DMS79 treated with DMSO at 0.1 percent for 48 hours (cell line): Measurements from ENCODE around the gene LYPD4.
A peak's percentile ranks its signal among the peaks of the same experiment; 100 is the strongest.
"Not testable (repeated sequence)": the region's sequence is repeated elsewhere in the genome, so short reads cannot be mapped to it uniquely, and the experiment has no call there.

ENCODE experiments used
- DNase-seq: peaks from one replicate; lab custom pipeline; 2025; lab: John Stamatoyannopoulos, UW

Gene LYPD4

DNA sequence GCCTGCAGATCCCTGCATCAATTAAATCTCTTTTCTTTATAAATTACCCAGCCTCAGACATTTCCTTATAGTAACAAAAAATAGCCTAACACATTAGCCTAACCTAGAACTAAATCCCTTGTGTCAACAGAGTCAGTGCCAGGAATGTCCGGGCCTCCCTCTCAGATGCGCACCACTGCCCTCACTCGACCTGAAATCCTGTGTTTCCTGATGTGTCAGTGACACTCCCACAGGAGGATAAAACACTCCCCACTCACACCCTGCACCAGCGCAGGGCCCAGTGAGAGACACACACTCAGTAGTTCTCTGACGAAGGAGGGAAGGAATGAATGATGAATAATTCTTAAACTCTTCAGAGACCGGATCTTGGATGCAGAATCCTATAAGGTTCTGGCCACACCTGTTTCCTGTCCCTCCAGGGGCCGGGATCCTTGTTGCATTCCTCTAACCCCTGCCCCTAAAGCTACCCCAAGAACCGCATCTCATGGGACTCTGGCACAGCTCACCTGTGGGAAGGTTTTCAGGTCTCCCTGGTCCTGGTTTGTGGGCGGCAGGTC, 45.0 kb downstream of the LYPD4 start:
- peak; percentile 48 for DNase-seq

DNA sequence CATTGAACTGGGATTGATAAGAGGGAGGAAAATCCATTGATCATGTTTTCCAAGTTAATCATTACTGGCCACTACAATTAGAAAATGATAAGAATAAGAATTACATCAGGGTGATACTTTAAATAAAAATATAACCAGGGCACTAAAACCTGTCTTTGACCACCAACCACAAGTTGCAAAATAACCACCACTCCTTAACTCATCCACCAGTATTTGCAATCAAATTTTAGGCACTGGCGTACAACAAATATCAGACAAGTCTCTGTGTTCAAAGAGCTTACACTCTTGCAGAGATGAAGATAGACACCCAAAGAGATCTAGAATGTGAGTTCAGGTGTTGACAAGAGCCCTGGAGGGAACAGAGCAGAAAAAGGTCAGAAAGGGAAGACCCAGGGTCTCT, 47.6 kb downstream of the LYPD4 start:
- DNase-seq, result no peak

DNA sequence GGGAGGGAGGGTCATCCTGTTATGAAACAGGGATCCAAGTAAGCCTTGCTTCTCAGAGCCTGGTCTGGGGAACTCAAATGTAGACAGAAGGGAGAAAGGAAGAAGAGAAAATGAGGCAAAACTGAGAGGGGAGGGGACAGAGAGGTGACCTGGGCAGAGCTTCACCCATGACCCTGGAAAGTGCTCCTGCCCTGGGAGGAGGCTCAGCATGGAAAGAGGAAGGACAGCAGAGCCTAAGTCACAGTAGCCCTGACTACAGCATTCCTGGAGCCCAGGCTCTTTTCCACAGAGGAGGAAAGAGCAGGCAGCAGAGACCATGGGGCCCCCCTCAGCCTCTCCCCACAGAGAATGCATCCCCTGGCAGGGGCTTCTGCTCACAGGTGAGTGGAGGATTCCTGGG, 48.1 kb downstream of the LYPD4 start, which contains the start of gene CEACAM3:
Gene CEACAM3, plus strand, starts transcription at position 226 of the 400 bp plus-strand sequence. Its CDS starts 91 bp downstream, at position 317.
- DNase-seq, result no peak

DNA sequence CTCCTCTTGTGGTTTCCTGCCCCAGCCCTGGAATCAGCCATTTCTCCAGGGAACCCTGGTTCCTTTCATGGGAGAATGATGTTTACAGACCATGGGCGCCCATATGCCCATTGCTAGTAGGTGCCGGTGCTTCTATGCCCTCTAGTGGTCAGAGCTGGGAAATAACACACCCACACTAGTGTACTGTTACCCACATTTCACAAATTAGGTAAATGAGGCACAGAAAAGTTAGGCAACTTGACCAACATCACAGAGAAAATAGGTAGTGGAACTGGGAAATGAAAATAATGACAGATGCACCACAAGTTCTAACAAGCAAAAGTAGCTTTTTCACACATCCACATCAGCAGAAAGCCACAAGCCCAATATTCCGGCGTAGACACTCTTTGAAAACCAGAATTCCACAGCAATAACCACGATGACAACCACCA, 49.4 kb downstream of the LYPD4 start:
- peak; percentile 62 for DNase-seq

DNA sequence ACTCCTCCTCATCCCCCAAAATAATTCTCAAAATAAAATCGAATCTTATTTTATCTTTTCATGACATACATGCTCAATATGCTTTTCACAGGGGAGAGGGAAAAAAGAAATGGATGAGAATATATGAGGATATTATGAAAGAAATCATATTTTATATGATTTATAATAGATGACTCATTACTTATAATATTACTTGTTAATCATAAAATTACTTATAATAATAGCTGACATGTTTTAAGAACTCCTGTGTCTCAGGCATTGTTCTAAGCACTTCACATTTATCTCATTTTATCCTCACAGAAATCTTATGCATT, 51.1 kb downstream of the LYPD4 start:
- no peak for DNase-seq

DNA sequence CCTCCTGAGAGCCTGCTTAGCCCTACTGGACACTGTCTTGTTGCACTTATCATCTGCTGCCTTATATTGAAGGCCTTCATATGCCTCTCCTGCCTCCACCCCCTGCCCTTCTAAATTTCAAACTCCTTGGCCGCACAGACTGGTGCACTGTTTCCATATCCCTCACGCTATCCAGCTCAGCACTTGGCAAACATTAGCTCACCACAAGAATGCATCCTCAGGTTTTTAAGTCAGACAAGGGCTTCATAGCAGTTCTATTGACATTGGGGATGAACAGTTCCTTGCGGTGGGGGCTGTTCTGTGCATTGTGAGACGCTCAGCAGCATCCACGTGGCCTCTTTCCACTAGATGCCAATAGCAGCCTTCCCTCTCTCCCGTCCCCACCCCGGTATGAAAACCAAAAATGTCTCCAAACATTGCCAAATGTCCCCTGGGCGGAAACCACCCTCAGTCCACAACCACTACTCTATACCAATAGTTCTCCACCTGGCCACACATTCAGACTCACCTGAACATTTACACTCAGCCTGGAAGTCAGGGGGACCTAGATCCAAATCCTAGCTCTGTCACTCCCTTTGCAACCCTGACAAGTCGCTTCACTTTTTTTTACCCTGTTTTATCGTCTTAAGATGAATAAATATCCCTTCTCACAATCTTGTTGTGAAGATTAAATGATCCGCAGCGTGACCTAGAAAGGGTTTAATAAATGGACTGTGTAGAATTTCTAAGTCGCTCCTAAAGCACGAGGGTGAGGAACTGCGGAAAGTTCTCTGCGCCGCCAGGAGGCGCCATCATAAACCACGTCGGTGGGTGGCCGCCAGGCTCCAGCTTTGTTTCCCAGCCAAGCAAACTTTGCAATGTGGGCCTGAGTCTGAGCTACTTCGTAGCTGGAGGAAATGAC, 51.7 kb downstream of the LYPD4 start:
- peak; percentile 96 for DNase-seq

DNA sequence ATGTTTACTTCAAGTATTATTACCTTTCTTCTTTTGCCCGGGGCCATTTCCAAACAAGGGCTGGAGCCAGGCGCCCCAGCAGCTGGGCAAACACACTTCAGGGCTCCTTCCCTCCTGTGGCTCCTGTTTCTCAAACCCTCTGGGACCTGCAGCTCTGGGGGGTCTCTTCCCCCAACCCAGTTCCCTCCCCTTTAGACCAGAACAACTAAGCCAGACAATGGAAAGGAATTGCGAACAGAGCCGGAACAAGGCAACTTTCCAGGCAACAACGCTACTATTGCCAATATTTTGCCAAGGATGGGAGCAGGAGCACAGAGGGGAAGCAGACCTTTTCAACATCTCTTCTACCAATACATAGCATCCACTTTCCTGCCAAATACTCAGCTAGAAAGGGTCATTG, 55.4 kb downstream of the LYPD4 start:
- peak; percentile 87 for DNase-seq

DNA sequence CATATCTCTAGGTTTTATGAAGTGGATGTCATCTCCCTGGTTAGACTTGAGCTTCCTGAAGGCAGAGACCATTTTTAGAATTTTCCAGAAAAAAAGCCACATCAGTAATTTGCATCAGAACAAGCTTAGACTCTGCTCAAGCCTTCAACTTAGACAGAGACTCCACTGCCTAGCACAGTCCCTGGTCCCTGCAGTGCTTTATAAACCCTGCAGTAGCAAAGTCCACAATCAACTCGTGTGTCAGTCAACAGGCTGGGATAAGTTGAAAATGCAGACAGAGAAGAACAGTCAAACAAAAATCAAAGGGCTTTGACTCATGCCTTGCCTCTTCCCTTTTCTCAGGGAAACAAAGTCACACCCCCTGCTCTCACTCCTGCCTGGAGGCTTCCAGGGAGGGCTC, 56.0 kb downstream of the LYPD4 start:
- DNase-seq, result not testable (repeated sequence)
